NCI-H82 (cell line): Measurements from ENCODE around the gene S100A2.

Experiments used
- DNase-seq: peaks from one replicate; lab custom pipeline; 2025; lab: John Stamatoyannopoulos, UW

S100A2 gene

GRCh38 chr1:153545067-153546055, 20.3 kb downstream of the S100A2 start, which contains the start of gene S100A4:
Gene S100A4, minus strand, starts transcription at chr1:153545806. Its CDS starts 1,012 bp downstream, at chr1:153544794.
- DNase-seq, result peak; percentile 99

- DNase-seq, result peak; percentile 64
Observed at GRCh38 chr1:153544453-153545066, 21.1 kb downstream of the S100A2 start.

DNA sequence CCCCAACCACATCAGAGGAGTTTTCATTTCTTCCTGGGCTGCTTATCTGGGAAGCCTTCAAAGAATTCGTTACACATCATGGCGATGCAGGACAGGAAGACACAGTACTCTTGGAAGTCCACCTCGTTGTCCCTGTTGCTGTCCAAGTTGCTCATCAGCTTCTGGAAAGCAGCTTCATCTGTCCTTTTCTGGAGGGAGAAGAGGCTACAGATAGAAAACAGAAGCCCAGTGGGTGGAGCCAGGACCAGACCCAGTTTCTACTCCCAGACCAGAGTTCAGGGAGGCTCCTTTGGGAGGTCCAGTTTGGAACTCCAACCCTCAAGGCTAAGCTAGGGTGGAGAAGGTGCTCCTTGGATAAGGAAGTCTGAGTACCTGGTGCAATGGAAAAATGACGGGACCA, 21.9 kb downstream of the S100A2 start:
- DNase-seq, result no peak

- no peak for DNase-seq
Observed at GRCh38 chr1:153542956-153543711, 22.5 kb downstream of the S100A2 start.

GRCh38 chr1:153541641-153542590, 23.7 kb downstream of the S100A2 start:
- no peak for DNase-seq

DNA sequence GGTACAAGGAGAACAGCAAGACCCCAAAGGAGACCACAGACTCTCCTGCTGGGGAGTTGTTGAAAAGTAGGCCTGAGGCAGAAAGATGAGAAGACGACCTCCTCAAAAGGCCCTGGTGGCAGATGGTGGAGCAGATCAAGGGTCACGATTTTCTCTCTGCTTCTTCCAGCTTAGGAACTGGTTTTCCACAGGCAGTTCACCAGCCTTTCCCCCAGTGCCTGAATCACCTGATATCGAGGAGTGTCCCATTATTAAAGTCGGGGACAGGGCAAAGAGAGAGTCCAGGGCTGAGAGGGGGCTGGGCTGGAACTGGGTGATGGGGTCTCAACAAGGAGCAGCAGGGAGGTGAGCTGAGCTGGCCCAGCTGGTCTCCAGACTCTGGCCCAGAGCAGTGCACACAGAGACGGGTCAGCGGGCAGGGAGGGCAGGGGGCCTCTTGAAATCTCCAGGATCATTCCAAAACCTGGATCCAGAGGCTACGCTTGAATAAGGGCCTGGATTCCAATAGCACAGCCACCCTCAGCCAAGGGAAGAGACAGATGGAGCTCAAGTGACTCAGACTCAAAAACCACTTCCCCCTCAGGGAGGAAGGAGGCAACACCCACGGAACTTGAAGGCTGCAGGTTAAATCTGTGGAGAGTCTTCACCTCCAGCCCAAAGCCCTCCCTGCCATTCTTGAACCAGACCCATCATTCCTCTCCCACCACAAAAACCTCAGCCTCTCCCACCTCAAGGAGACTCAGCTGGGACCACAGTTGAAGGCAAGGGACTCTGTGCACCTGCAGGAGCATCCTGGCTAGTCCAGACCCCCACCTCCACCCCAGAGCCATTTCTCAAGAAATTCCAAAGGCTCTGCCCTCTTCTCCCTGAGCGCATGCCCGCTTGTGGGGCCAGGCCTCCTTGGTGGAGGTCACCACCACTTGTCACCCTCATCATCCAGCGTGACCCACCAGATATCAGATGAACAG, 25.0 kb downstream of the S100A2 start, which contains the start of gene S100A5:
Gene S100A5 (minus strand): TSS at position 541 of the 968 bp plus-strand sequence. CDS start 743 bp downstream, outside the sequence.
- DNase-seq, result no peak

DNA sequence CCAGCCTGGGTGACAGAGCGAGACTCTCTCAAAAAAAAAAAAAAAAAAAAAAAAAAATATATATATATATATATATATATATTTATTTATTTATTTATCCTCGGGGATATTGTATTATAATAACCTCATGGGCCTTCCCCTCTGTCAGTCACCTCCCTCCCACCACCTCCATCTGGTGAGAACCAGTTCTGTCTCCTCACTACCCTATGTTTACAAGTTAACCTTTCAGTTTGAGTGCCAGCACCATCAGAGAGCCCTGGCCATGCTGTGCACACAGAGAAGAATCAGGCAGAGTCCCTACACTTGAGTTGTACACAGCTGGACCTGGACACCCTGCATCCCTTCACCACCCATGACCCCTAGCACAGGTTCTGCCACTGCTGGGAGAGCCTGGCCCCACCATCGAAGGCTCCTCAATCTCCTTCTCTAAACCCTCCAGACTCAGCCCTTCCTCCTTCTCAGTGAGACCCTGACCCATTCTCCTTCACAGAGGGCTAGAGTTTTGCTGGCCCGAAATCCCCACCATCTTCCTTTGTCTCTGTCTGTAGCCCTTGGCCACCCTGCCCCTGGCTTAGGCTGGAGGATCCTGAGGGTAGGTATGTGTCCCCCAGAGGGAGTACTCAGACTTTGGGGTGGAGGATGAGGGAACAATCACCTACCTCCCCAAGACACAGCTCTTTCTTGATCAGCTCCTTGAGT, 26.1 kb downstream of the S100A2 start:
- DNase-seq, result no peak

DNA sequence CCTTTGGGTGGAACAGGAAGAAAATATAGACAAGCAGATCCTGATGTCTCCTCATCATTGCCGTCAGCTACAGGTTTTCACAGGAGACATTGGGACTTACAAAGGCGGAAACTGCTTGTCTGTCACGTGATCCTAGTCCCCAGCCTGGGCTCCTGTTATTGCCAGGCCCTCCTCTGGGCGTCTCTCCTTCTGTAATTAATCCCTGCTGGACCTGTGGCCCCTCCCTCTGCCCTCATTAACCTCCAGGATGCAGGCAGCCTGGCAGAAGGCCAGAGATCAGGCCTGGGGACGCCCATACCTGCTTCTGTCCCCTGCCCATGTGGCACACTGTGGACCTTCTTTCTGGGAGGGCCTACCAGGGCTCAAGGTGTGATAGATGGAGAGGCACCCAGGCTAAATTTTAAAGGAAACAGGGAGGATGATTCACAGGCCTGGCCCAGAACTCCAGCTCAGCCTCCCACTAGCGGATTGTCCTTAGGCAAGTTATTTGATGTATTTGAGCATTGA, 27.3 kb downstream of the S100A2 start:
- DNase-seq, result peak; percentile 97

- no peak for DNase-seq
Observed at GRCh38 chr1:153537376-153537730, 28.3 kb downstream of the S100A2 start.

GRCh38 chr1:153536671-153537375, 28.8 kb downstream of the S100A2 start:
- no peak for DNase-seq

DNA sequence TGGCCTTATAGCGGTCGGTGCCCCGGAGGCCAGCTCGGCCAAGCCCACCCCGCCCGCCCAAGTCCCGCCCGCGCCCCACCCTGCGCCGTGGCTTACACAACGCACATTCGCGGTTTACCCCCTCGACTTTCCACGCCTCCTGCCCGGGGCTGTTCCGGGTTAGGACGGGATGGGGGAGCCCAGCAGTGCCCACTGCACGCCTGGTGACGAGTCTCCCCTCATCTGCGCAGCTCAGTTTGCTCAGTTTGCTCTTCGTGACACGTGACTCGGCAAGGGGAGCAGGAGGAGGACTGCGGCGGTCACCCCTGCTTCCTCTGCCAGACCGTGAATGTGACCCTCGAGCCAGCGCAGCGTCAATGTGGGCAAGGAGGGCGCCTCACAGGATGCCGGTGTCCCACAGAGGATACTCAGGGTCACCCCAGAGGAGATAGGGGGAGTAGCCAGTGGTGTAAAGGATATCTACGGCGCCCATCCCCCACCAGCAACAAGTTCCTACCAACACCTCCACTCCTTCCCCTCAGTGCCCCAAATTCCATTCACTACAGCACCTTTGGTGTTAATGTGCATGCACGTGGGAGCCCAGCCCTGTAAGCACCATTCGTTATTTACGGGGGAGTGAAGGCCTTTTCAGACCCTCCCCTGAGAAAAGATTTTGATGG, 29.5 kb downstream of the S100A2 start:
- DNase-seq, result no peak

GRCh38 chr1:153535242-153536011, 30.2 kb downstream of the S100A2 start, which contains the start of gene S100A6:
Gene S100A6, minus strand, starts transcription at chr1:153535991. Its CDS starts 652 bp downstream, at chr1:153535339.
- DNase-seq, result no peak

DNA sequence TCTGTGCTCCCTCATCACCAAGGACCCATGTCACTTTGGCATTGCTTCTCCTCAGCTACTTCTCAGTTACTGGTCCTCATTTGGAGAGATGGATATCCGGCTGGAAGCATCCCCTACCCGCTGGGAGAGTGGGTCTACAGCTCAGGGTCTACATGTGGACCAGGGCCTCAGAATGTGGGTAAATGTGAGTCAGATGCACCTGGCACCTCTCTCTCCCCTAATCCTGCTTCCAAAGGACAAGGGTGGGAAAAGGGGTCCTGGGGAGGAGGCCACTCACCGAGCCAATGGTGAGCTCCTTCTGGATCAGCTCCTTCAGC, 30.8 kb downstream of the S100A2 start:
- no peak for DNase-seq

- DNase-seq, result no peak
Observed at GRCh38 chr1:153534226-153534924, 31.3 kb downstream of the S100A2 start.

DNA sequence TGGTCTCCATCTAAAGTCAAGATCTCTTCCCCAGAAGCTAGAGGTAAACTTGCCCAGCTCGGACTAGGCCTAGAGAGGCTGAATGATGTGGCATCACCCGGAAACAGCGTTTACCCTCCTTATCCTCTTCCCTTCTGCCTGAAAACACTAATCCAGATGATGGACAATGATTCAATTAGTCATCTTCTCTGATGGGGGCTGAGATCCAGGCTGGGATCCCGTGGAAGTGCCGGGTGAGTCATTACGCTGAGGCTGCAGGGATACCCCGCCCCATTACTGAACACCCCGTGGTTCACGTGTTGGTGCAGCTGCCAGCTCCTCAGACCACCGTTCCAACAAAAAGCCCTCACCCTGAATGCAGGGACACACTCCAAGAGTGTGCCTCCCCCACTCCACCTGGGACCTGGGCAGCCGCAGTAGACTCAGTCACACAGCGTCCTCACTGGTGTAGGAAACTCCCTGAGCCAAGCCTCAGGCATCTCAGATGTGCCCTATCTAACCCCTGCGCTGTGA, 31.9 kb downstream of the S100A2 start:
- DNase-seq, result peak; percentile 90
